Stimulated activated CD4-positive, alpha-beta T cell treated with anti-CD3 and anti-CD28 coated beads, Interleukin-2, amount 100 ng/mL, for 4 hours (primary cell): ENCODE measurements around the gene AIF1.

Source experiments
- DNase-seq: peaks from one replicate; pipeline ENCODE4 v3.0.0-alpha.2; 2020; ENCODE audit warnings: low read depth

The AIF1 gene

DNA sequence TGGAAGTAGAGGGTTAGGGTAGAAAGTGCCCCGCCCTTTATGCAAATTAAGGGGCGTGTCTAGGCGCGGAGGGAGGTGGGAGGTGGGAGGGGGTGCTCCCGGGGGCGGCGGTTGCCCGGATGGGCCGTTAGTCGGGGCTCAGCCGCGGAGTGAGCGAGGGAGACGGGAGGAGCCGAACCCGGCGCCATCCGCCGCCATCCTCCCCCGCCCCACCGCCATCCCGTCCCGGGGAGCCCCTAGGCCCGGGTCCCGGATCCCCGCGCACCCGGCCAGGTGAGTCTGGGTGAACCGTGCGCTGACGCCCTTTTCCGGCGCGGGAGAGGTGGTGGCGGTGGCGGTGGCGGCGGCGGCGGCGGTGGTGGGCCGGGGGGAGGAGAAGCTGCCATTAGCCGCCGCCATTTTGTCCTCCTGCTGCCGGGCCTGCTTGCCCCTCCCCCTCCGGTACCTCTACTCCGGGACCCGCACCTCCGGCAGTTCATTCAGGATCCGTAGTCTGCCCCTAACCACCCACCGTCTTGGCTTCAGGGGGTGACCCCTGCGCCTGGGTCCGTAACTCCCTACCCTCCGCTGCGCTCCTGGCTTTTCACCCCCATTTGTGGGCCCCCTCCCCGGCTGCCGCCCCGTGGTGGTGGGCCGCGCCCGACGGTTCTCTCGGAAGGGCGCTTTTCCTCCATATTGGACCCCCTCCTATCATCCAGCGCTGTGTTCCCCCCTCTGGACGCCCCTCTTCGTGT is 5.7 kb downstream of the AIF1 start, which contains the start of gene PRRC2A:
Gene PRRC2A (plus strand): TSS at position 130 of the 734 bp plus-strand sequence. CDS start 2,075 bp downstream, outside the sequence.
- no peak for DNase-seq

DNA sequence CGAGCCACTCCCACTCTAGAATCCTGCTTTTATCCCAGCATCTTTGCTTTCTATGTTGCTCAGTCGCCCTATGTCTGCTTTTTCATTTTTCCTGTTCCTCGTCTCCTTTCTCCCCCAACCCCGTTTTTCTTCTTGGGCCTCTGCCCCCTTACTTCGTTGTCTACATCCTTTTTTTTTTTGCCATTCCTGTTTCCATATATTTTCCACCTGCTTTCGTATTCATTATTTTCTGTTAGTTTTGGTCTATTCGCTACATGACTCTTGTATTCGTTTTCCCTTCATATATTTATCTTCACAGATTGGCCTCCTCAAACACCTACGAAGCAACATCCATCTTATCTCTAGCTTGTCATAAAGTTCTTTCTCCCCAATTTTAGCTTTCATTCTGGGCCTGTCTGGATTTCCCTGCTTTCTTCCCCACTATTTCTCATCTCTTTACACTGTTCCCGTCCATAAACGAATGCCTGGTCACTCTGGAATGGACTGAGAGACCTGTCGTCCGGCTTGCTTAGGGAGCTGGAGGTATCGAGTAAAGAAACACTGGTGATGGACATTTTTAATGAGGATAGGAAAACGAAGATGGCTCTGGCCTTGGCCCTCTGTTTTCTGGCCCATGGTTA is 6.4 kb downstream of the AIF1 start:
- DNase-seq: no peak

DNA sequence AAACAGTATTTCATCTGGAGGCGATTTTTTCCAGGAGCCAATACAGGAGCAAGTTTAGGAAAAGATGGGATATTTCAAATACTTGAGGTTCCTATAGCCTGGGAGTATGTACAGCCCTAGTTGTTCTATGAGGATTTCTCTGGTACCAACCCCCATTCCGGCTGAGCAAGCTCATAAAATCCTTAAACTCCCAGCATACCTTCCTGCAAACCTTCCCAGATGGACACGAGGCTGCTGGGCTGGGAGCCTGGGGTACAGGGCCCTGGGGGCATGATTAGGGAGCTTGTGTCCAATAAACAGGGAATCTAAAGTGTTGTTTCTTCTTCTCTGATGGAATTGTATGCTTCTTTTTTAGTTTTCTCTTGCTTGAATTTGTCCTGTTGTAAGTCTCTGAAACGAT is 7.0 kb downstream of the AIF1 start:
- DNase-seq: no peak

DNA sequence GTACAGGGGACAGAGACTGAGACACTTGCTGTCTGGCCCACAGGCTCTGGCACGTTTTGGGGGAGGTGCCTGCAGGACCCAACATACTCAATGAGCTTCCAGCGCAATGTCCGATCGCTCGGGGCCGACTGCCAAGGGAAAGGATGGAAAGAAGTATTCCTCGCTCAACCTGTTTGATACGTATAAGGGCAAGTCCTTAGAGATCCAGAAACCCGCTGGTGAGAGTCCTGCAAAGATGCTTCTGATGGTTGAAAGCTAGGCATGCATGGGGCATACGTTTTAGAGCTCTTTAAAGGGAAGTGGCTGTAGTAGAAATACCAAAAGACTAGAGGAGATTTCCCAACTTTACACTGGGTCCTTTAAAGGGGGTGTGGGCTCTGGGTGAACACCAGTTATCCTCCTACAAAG is 7.7 kb downstream of the AIF1 start:
- DNase-seq: no peak

DNA sequence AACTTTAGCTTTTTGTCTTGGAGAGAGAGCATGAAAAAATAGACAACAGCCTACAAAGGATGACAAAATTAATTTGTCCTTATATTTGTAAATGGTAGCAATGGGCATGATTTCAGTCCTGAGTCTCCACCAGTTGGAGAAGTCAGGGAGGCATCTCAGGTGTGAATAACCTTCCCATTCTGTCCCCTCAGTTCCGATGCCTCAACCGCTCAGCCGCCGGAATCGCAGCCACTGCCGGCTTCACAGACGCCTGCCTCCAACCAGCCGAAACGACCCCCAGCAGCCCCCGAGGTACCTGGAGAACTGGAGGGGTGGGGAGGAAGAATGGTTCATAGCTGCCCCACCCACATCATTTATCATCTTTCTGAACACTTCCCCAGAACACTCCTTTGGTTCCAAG is 9.0 kb downstream of the AIF1 start:
- DNase-seq: no peak

DNA sequence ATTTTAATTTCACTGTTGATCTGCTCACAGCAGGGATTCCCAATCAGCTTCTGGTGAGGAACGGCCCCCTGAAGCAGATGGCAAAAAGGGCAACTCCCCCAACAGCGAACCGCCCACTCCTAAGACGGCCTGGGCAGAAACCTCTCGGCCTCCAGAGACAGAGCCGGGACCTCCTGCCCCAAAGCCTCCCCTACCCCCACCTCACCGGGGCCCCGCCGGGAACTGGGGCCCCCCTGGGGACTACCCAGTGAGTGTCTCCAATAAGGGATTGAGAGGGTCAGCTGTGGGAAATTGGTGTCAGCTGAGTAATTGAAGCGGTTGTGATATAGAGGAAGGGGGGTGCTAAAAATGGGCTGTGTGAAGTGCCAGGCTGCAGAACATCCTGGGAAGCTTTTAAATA is 11.9 kb downstream of the AIF1 start:
- DNase-seq: no peak

DNA sequence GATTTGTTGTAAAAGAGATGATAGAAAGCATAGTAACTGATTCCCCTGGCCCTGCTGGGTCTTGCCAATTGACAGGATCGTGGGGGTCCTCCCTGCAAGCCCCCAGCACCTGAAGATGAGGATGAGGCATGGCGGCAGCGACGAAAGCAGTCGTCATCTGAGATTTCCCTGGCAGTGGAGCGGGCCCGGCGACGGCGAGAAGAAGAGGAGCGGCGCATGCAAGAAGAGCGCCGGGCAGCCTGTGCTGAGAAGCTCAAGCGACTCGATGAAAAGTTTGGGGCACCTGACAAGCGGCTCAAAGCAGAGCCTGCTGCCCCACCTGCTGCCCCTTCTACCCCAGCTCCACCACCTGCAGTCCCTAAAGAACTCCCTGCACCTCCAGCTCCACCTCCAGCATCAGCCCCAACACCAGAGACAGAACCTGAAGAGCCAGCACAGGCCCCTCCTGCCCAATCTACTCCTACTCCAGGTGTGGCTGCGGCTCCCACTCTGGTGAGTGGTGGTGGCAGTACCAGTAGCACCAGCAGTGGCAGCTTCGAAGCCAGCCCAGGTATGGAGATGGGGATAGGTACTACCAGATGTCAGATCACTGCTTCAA is 12.8 kb downstream of the AIF1 start:
- DNase-seq: no peak

DNA sequence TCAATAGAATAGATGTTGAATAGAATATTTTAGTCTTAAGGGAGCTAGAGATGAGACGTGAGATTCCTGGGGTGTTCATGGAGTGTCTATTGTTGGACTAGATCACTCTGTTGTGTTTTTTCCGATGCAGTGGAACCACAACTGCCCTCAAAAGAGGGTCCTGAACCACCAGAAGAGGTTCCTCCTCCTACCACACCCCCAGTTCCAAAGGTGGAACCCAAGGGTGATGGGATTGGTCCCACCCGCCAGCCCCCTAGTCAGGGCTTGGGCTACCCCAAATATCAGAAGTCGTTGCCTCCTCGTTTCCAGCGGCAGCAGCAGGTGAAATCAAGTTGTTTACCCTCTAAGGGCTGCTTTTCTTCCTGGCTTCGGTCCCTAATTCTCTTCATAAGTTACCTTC is 14.0 kb downstream of the AIF1 start:
- no peak for DNase-seq

DNA sequence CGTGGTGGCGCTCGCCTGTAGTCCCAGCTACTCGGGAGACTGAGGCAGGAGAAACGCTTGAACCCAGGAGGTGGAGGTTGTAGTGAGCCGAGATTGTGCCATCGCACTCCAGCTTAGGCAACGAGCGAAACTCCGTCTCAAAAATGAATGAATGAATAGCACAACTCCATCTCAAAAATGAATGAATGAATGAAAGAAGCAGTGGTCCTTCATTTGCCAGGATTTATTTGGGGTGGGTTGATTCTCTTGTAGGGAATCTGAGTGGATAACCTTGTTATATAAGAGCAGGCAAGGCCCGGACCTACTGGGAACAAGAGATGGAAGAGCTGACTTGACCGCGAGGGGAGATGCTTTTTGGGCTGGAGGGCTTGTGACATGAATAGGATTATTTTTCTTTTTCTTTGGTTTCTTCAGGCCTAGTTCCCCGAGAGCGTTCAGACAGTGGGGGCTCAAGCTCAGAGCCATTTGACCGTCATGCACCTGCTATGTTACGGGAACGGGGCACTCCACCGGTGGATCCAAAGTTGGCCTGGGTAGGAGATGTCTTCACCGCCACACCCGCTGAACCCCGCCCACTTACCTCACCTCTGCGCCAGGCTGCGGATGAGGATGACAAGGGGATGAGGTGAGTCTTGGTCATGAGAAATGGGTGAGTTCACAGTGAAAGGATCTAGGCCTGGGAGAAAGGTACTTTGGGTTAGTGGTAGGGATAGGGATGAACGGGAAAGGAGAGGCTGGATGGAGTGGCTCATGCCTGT is 15.3 kb downstream of the AIF1 start:
- no peak for DNase-seq

DNA sequence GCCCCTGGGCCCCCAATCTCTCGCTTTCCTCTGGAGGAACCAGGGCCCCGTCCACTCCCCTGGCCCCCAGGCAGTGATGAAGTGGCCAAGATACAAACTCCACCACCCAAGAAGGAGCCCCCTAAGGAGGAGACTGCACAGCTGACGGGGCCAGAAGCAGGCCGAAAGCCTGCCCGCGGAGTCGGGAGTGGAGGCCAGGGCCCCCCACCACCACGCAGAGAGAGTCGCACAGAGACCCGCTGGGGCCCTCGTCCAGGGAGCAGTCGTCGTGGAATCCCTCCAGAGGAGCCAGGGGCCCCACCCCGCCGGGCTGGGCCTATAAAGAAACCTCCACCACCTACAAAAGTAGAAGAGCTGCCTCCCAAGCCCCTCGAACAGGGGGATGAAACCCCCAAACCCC is 16.2 kb downstream of the AIF1 start:
- DNase-seq: no peak

DNA sequence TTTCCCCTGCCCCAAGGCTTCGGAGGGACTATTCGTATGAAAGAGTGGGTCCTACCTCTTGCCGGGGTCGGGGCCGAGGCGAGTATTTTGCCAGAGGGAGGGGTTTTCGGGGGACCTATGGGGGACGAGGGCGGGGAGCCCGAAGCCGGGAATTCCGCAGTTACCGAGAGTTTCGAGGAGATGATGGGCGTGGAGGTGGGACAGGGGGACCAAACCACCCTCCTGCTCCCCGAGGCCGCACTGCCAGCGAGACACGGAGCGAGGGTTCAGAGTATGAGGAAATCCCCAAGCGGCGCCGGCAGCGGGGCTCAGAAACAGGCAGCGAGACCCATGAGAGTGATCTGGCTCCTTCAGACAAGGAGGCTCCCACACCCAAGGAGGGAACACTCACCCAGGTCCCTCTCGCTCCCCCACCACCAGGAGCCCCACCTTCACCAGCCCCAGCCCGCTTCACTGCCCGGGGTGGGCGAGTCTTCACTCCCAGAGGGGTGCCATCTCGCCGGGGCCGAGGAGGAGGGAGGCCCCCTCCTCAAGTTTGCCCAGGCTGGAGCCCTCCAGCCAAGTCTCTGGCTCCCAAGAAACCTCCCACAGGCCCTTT is 16.7 kb downstream of the AIF1 start:
- DNase-seq: no peak

DNA sequence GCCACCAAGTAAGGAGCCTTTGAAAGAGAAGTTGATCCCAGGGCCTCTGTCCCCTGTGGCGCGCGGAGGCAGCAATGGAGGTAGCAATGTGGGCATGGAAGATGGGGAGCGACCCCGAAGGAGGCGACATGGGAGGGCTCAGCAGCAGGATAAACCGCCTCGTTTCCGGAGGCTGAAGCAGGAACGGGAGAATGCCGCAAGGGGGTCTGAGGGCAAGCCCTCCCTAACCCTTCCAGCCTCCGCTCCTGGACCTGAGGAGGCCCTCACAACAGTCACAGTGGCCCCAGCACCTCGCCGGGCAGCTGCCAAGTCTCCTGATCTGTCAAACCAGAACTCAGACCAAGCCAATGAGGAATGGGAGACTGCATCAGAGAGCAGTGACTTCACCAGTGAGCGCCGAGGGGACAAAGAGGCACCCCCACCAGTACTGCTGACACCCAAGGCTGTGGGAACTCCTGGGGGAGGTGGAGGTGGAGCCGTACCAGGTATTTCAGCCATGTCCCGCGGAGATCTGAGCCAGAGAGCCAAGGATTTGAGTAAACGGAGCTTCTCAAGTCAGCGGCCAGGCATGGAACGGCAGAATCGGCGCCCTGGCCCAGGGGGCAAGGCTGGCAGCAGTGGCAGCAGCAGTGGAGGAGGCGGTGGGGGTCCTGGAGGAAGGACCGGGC is 17.4 kb downstream of the AIF1 start:
- DNase-seq: no peak

DNA sequence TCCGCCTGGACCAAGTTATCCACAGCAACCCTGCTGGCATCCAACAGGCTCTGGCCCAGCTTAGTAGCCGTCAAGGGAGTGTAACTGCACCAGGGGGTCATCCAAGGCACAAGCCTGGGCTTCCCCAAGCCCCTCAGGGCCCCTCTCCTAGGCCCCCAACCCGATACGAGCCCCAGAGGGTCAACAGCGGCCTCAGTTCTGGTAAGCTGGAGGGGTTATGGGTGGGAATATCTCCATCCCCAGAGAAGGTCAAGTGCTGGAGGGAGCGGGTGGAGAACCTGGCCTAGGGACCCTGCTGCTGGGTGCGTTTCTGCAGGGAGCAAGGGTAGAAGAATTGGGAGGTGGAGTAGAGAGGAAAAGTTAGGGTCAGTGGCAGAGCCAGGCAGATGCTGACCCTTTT is 18.4 kb downstream of the AIF1 start:
- no peak for DNase-seq

DNA sequence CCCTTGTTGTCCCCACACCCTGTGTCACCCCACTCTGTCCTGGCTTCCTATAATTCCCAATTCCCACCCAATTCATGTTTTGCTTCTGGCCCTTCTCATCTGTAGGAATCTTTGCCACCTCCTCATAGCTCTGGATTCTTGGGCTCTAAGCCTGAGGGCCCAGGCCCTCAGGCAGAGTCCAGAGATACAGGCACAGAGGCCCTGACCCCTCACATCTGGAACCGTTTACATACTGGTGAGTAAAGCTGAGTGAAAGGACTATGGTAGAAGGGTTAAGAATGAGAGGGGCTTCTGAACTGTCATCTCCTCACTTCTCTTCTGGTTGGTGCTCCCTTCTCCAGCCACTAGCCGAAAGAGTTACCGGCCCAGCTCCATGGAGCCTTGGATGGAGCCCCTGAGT is 19.1 kb downstream of the AIF1 start:
- DNase-seq: no peak

DNA sequence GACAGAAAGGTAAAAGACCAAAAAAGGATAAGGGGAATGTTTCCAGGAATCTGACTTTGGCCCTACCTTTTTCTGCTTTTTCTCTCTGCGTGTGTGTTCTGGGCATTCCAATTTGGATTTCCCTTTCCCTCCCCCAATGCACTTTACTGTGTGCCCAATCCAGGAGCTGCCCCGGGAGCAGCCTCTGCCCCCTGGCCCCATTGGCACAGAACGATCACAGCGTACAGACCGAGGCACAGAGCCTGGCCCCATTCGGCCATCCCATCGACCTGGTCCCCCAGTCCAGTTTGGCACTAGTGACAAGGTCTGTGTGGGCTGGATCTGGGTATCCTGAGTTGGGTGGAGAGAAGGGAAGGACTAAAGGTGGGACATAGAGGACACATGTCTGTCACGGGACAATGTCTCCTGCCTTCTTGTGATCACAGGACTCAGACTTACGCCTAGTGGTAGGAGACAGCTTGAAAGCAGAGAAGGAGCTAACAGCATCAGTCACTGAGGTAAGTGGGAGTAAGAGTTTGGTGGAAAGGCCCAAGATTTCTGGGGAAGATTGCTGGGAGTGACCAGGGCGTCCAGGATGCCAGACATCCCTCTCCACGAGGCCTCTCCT is 20.0 kb downstream of the AIF1 start:
- no peak for DNase-seq

DNA sequence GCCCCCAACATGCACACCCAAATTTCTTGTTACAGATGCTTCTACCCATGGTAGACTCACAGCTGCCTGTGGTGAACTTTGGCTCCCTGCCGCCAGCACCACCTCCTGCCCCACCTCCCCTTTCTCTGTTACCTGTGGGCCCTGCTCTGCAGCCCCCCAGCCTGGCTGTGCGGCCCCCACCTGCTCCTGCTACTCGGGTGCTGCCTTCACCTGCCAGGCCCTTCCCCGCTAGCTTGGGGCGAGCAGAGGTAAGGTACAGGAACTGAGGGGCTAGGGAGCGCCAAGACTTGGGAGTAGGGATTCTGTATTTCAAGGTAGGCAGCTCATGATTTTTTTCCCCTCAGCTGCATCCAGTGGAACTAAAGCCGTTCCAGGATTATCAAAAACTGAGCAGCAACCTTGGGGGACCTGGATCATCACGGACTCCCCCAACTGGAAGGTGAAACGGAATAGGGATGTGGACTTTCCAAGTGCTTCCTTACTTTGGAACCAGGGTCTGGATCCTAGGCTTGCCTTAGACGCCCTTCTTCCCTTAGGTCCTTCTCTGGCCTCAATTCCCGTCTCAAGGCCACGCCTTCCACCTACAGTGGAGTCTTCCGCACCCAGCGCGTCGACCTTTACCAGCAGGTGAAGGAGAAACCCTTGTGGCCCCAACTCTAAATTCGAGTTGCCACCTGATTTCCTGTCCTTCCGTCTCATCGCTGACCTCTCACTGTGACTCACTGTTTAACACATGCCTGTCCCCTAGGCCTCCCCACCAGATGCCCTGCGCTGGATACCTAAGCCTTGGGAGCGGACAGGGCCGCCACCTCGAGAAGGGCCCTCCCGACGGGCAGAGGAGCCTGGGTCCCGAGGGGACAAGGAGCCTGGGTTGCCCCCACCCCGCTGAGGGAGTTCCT is 21.9 kb downstream of the AIF1 start:
- DNase-seq: no peak

DNA sequence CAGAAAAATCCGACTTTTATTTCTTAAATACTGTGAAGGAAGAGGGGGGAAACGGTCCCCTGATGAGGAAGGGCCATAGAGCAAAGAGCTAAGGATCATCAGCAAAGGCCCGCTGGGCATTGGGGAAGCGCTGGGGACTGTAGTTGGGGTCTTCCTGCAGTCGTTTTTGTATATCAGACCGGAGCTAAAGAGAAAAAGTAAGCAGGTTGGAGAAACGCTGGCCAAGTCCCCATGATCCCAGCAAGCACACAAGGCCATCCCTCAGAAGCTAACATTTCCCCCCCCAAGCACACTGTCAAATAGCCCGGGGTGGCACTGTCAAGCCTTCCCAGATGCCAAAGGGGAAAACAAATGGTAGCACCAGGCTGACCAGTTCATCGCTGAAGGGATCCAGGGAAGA is 24.0 kb downstream of the AIF1 start:
- no peak for DNase-seq

DNA sequence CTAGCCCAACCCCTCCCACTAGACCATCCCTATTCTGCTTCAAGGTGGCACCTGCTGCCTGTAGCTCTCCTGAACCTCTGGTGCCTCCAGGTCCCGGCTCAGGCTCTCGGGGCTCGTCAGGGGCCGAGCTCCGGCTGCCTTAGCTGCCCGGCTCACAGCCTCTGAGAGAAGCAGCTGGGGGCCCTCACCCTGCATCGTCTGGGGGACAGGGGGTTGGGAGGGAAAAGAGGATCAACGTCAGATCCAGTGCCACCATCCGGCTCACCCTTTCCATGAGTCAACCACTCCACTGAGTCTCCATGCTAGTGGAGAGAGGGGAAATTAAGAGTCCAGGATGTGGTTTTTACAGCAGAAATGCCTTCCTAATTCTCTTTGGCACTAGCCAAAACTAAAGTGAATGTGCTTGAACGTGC is 24.4 kb downstream of the AIF1 start:
- DNase-seq: no peak

DNA sequence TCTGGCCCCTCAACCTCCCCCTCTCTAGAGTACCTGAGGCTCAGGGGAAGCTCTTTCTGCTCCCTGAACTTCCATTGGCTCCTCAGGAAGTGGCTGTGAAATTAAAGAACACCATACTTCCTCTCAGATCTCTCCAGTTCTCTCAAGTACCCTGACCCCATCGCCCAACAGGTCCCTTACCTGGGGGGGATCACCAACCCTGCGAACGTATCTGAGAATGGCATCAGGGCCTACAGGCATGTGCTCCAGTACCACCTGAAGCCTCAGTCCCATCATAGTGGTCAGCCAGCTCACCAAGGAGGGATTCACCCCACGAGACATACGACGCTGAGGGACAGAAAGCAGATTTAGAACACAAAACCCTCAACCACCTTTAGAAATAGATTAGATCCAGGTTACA is 25.6 kb downstream of the AIF1 start:
- no peak for DNase-seq

DNA sequence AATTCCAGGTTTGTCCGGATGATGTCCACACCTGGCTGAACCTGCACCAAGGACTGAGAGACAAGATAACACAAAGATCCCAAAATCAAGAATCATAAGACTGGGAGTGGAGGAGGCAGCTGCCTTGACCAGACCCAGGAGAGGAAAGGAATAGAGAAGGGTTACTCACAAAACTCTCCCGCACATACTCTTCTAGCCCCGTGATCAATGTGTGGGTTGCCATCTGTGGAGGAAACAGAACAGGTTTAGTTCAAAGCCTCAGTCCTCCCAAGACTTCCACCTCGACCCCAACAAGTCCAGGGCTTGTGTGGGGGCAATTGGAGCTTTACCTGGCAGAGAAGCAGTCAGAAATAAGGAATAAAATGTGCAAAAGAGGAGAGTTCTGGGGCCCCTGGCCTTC is 26.3 kb downstream of the AIF1 start:
- no peak for DNase-seq
